ENCODE measurements around the gene MMEL1. TPM values are rescaled to one million over a fixed set of nuclear protein-coding genes. Genes with fewer than 3 reads are reported as not detected.

The MMEL1 gene
- total RNA-seq, 2 experiments from 2014 or later: 0.58 TPM; not detected in 1

- CTCF ChIA-PET: no interaction called here
- DNase-seq: no peak
- Mint-ChIP-seq H3K27ac (no peak overlapping the region), H3K4me3 (no peak overlapping the region), H3K27me3 (peaks cover 3% of the 10 kb centered on the region), H3K4me1 (no peaks in the 10 kb centered on the region), H3K36me3 (no peaks in the 10 kb centered on the region), H3K9me3 (ENCODE audit: low read depth) (no peaks in the 10 kb centered on the region)
- ATAC-seq: no peak
These were observed 30.4 kb downstream of the MMEL1 start for GRCh38 chr1:2602311-2602835.

- CTCF ChIA-PET: no interaction called here
These were observed 31.0 kb downstream of the MMEL1 start for GRCh38 chr1:2601721-2602303.

GRCh38 chr1:2598329-2598931, 34.4 kb downstream of the MMEL1 start:
- H3K9me3 Mint-ChIP-seq (ENCODE audit: low read depth): no peaks in the 10 kb centered on the region
- H3K4me3 Mint-ChIP-seq: no peak overlapping the region
- CTCF ChIA-PET: interaction anchor here (1.0 kb wide), 1 partner anchor 12 kb away, joined by 3 read pairs; the partner anchor contains the start of gene PRXL2B
- H3K4me1 Mint-ChIP-seq: no peaks in the 10 kb centered on the region
- ATAC-seq (no peak), DNase-seq (no peak)
- peaks cover 3% of the 10 kb centered on the region for H3K27me3 Mint-ChIP-seq
- no peak overlapping the region for H3K27ac Mint-ChIP-seq
- H3K36me3 Mint-ChIP-seq: no peaks in the 10 kb centered on the region

More at GRCh38 chr1:2601721-2602303, 31.0 kb downstream of the MMEL1 start:
- H3K27me3 Mint-ChIP-seq: peaks cover 3% of the 10 kb centered on the region
- no peaks in the 10 kb centered on the region for H3K9me3 Mint-ChIP-seq (ENCODE audit: low read depth)
- no peak for DNase-seq
- no peak for ATAC-seq
- no peaks in the 10 kb centered on the region for H3K36me3 Mint-ChIP-seq
- no peak overlapping the region for H3K27ac Mint-ChIP-seq
- no peaks in the 10 kb centered on the region for H3K4me1 Mint-ChIP-seq
- no peak overlapping the region for H3K4me3 Mint-ChIP-seq

GRCh38 chr1:2597441-2598328, 35.1 kb downstream of the MMEL1 start:
- H3K4me1 Mint-ChIP-seq: no peaks in the 10 kb centered on the region
- peaks cover 3% of the 10 kb centered on the region for H3K27me3 Mint-ChIP-seq
- CTCF ChIA-PET: interaction anchor here (1.0 kb wide), 1 partner anchor 11 kb away, joined by 3 read pairs; the partner anchor contains the start of gene PRXL2B
- no peak overlapping the region for H3K4me3 Mint-ChIP-seq
- H3K9me3 Mint-ChIP-seq (ENCODE audit: low read depth): no peaks in the 10 kb centered on the region
- DNase-seq (no peak), ATAC-seq (no peak)
- H3K27ac Mint-ChIP-seq: no peak overlapping the region
- no peaks in the 10 kb centered on the region for H3K36me3 Mint-ChIP-seq

- H3K4me1 Mint-ChIP-seq: no peaks in the 10 kb centered on the region
- no peak overlapping the region for H3K27ac Mint-ChIP-seq
- CTCF ChIA-PET: no interaction called here
- DNase-seq: no peak
- H3K4me3 Mint-ChIP-seq: no peak overlapping the region
- no peak for ATAC-seq
- peaks cover 3% of the 10 kb centered on the region for H3K27me3 Mint-ChIP-seq
- H3K9me3 Mint-ChIP-seq (ENCODE audit: low read depth): no peaks in the 10 kb centered on the region
- no peaks in the 10 kb centered on the region for H3K36me3 Mint-ChIP-seq
These were observed 36.1 kb downstream of the MMEL1 start for GRCh38 chr1:2596530-2597333.

GRCh38 chr1:2595812-2596529, 36.8 kb downstream of the MMEL1 start:
- DNase-seq: no peak
- CTCF ChIA-PET: no interaction called here
- H3K27ac Mint-ChIP-seq: no peak overlapping the region
- no peaks in the 10 kb centered on the region for H3K4me1 Mint-ChIP-seq
- H3K36me3 Mint-ChIP-seq: no peaks in the 10 kb centered on the region
- no peak for ATAC-seq
- no peak overlapping the region for H3K4me3 Mint-ChIP-seq
- no peaks in the 10 kb centered on the region for H3K27me3 Mint-ChIP-seq
- H3K9me3 Mint-ChIP-seq (ENCODE audit: low read depth): no peaks in the 10 kb centered on the region

- no peaks in the 10 kb centered on the region for H3K4me1 Mint-ChIP-seq
- no peaks in the 10 kb centered on the region for H3K27me3 Mint-ChIP-seq
- H3K9me3 Mint-ChIP-seq (ENCODE audit: low read depth): no peaks in the 10 kb centered on the region
- DNase-seq: no peak
- no peak overlapping the region for H3K27ac Mint-ChIP-seq
- H3K4me3 Mint-ChIP-seq: no peak overlapping the region
- CTCF ChIA-PET: no interaction called here
- H3K36me3 Mint-ChIP-seq: no peaks in the 10 kb centered on the region
- no peak for ATAC-seq
These were observed 37.5 kb downstream of the MMEL1 start for GRCh38 chr1:2595261-2595811.

GRCh38 chr1:2594641-2595131, 38.1 kb downstream of the MMEL1 start:
- H3K4me1 Mint-ChIP-seq: no peaks in the 10 kb centered on the region
- no peak overlapping the region for H3K27ac Mint-ChIP-seq
- H3K36me3 Mint-ChIP-seq: no peaks in the 10 kb centered on the region
- H3K27me3 Mint-ChIP-seq: no peaks in the 10 kb centered on the region
- DNase-seq: no peak
- CTCF ChIA-PET: no interaction called here
- no peak overlapping the region for H3K4me3 Mint-ChIP-seq
- no peaks in the 10 kb centered on the region for H3K9me3 Mint-ChIP-seq (ENCODE audit: low read depth)
- no peak for ATAC-seq

GRCh38 chr1:2594001-2594640, 38.7 kb downstream of the MMEL1 start:
- DNase-seq: no peak
- Mint-ChIP-seq H3K4me3 (no peak overlapping the region), H3K9me3 (ENCODE audit: low read depth) (no peaks in the 10 kb centered on the region), H3K4me1 (no peaks in the 10 kb centered on the region), H3K27me3 (no peaks in the 10 kb centered on the region), H3K27ac (no peak overlapping the region), H3K36me3 (no peaks in the 10 kb centered on the region)
- no peak for ATAC-seq
- CTCF ChIA-PET: no interaction called here

GRCh38 chr1:2593251-2593878, 39.5 kb downstream of the MMEL1 start:
- CTCF ChIA-PET: no interaction called here
- H3K9me3 Mint-ChIP-seq (ENCODE audit: low read depth): no peaks in the 10 kb centered on the region
- ATAC-seq (no peak), DNase-seq (no peak)
- H3K4me3 Mint-ChIP-seq: no peak overlapping the region
- H3K27me3 Mint-ChIP-seq: no peaks in the 10 kb centered on the region
- no peaks in the 10 kb centered on the region for H3K36me3 Mint-ChIP-seq
- H3K4me1 Mint-ChIP-seq: no peaks in the 10 kb centered on the region
- no peak overlapping the region for H3K27ac Mint-ChIP-seq

GRCh38 chr1:2592672-2593071, 40.1 kb downstream of the MMEL1 start:
- H3K4me1 Mint-ChIP-seq: no peaks in the 10 kb centered on the region
- DNase-seq: no peak
- CTCF ChIA-PET: no interaction called here
- no peaks in the 10 kb centered on the region for H3K27me3 Mint-ChIP-seq
- H3K9me3 Mint-ChIP-seq (ENCODE audit: low read depth): no peaks in the 10 kb centered on the region
- no peak overlapping the region for H3K27ac Mint-ChIP-seq
- no peak for ATAC-seq
- H3K36me3 Mint-ChIP-seq: no peaks in the 10 kb centered on the region
- no peak overlapping the region for H3K4me3 Mint-ChIP-seq

All from activated CD8-positive, alpha-beta memory T cell treated with anti-CD3 and anti-CD28 coated beads, Interleukin-2, amount 10 ng/mL, durations not matched to agents 7 days and 5 days (primary cell).